Measurements from ENCODE around the gene MORC1. TPM values are rescaled to one million over a fixed set of nuclear protein-coding genes. Genes with fewer than 3 reads are reported as not detected.

MORC1 gene
- total RNA-seq, 1 donor, result not detected

- H3K4me3 ChIP-seq (ENCODE audit: low read depth, low read length), result no peak overlapping the region
- DNase-seq (ENCODE audit: low read depth), result no peak
- no peak for TF ChIP-seq CTCF (IDR thresholded peaks at IDR 0.05; ENCODE audit: insufficient read depth, low read depth, low read length)
These were observed 47.7 kb downstream of the MORC1 start for GRCh38 chr3:109070211-109070610.

- no peak for DNase-seq (ENCODE audit: low read depth)
- no peak overlapping the region for H3K4me3 ChIP-seq (ENCODE audit: low read depth, low read length)
- TF ChIP-seq CTCF (IDR thresholded peaks at IDR 0.05; ENCODE audit: insufficient read depth, low read depth, low read length), result no peak
These were observed 51.1 kb downstream of the MORC1 start for GRCh38 chr3:109066864-109067263.

- TF ChIP-seq CTCF (IDR thresholded peaks at IDR 0.05; ENCODE audit: insufficient read depth, low read depth, low read length), result no peak
- H3K4me3 ChIP-seq (ENCODE audit: low read depth, low read length), result no peak overlapping the region
- no peak for DNase-seq (ENCODE audit: low read depth)
These were observed 58.7 kb downstream of the MORC1 start for GRCh38 chr3:109059264-109059663.

GRCh38 chr3:109057616-109058015, 60.3 kb downstream of the MORC1 start:
- no peak for DNase-seq (ENCODE audit: low read depth)
- H3K4me3 ChIP-seq (ENCODE audit: low read depth, low read length), result no peak overlapping the region
- TF ChIP-seq CTCF (IDR thresholded peaks at IDR 0.05; ENCODE audit: insufficient read depth, low read depth, low read length), result no peak

GRCh38 chr3:109057056-109057455, 60.9 kb downstream of the MORC1 start:
- H3K4me3 ChIP-seq (ENCODE audit: low read depth, low read length), result no peak overlapping the region
- DNase-seq (ENCODE audit: low read depth), result no peak
- no peak for TF ChIP-seq CTCF (IDR thresholded peaks at IDR 0.05; ENCODE audit: insufficient read depth, low read depth, low read length)

- H3K4me3 ChIP-seq (ENCODE audit: low read depth, low read length), result no peak overlapping the region
- DNase-seq (ENCODE audit: low read depth), result peak; percentile 5
- peak; percentile 45 for TF ChIP-seq CTCF (IDR thresholded peaks at IDR 0.05; ENCODE audit: insufficient read depth, low read depth, low read length)
These were observed 67.3 kb downstream of the MORC1 start for GRCh38 chr3:109050591-109051167.

- no peak for DNase-seq (ENCODE audit: low read depth)
- H3K4me3 ChIP-seq (ENCODE audit: low read depth, low read length), result no peak overlapping the region
- TF ChIP-seq CTCF (IDR thresholded peaks at IDR 0.05; ENCODE audit: insufficient read depth, low read depth, low read length), result no peak
These were observed 70.6 kb downstream of the MORC1 start for GRCh38 chr3:109047366-109047765.
